GM23338 (cell line): ENCODE measurements around the gene CCDC12. TPM values are rescaled to one million over a fixed set of nuclear protein-coding genes. Genes with fewer than 3 reads are reported as not detected.

ENCODE experiments used
- ATAC-seq: fragments of 200-7000 bp; cut with Tn5 transposase; 3 replicates; pipeline ENCODE4 v1.9.1; 2020
- DNase-seq: peaks from one replicate; pipeline ENCODE4 v3.0.0-alpha.2; 2015; ENCODE audit warnings: low spot score
- H2AFZ ChIP-seq: fragments of 200-600 bp; sonication (generic); 2 replicates; pipeline ENCODE4 v1.8.0; 2016; ENCODE audit warnings: antibody characterized with exemption, mild to moderate bottlenecking, moderate library complexity
- H3F3A ChIP-seq: fragments of 200-600 bp; sonication (generic); replicated peaks from 2 replicates; pipeline ENCODE4 v1.8.0; 2017; ENCODE audit warnings: antibody characterized with exemption, mixed run types, low read depth
- H3K27ac ChIP-seq: fragments of 200-600 bp; sonication (generic); 2 replicates; pipeline ENCODE4 v1.6.1; 2016; ENCODE audit warnings: low read depth
- H3K27me3 ChIP-seq: fragments of 200-600 bp; sonication (generic); 2 replicates; pipeline ENCODE4 v1.8.0; 2016; ENCODE audit warnings: mild to moderate bottlenecking, mixed run types, moderate library complexity; ENCODE audit not compliant: insufficient read depth
- H3K36me3 ChIP-seq: fragments of 200-600 bp; sonication (generic); 2 replicates; pipeline ENCODE4 v1.8.0; 2016; ENCODE audit warnings: mild to moderate bottlenecking; ENCODE audit not compliant: insufficient read depth
- H3K4me1 ChIP-seq: fragments of 200-600 bp; sonication (generic); 2 replicates; pipeline ENCODE4 v1.8.0; 2016; ENCODE audit warnings: mild to moderate bottlenecking, moderate library complexity; ENCODE audit not compliant: insufficient read depth
- H3K4me2 ChIP-seq: fragments of 200-600 bp; sonication (generic); 2 replicates; pipeline ENCODE4 v1.7.1; 2017; ENCODE audit warnings: mixed run types
- H3K4me3 ChIP-seq: fragments of 200-600 bp; sonication (generic); 2 replicates; pipeline ENCODE4 v1.6.1; 2016; ENCODE audit warnings: mixed run types
- H3K79me2 ChIP-seq: fragments of 200-600 bp; sonication (generic); replicated peaks from 2 replicates; pipeline ENCODE4 v1.8.0; 2017; ENCODE audit warnings: mild to moderate bottlenecking; ENCODE audit not compliant: insufficient read depth
- H3K9me2 ChIP-seq: fragments of 200-600 bp; sonication (generic); 2 replicates; pipeline ENCODE4 v1.8.0; 2017; ENCODE audit not compliant: insufficient read depth
- H4K20me1 ChIP-seq: fragments of 200-600 bp; sonication (generic); replicated peaks from 2 replicates; pipeline ENCODE4 v1.8.0; 2017; ENCODE audit warnings: mild to moderate bottlenecking; ENCODE audit not compliant: insufficient read depth
- H3K27ac Mint-ChIP-seq: 2 replicates; pipeline ENCODE4 v1.8.0; 2020; ENCODE audit warnings: inconsistent platforms, mild to moderate bottlenecking, moderate library complexity, mixed read lengths
- H3K27me3 Mint-ChIP-seq: 3 replicates; pipeline ENCODE4 v1.8.0; 2022; ENCODE audit warnings: low read depth, mild to moderate bottlenecking, moderate library complexity, mixed read lengths, inconsistent platforms; ENCODE audit not compliant: insufficient read depth, poor library complexity
- H3K36me3 Mint-ChIP-seq: 3 replicates; pipeline ENCODE4 v1.8.0; 2021; ENCODE audit warnings: low read depth, mild to moderate bottlenecking, inconsistent platforms, moderate library complexity, mixed read lengths
- H3K4me1 Mint-ChIP-seq: 3 replicates; pipeline ENCODE4 v1.8.0; 2020; ENCODE audit warnings: mild to moderate bottlenecking, inconsistent platforms, mixed read lengths
- H3K4me3 Mint-ChIP-seq: 3 replicates; pipeline ENCODE4 v1.8.0; 2021; ENCODE audit warnings: moderate library complexity, mild to moderate bottlenecking, inconsistent platforms, mixed read lengths
- H3K9me3 Mint-ChIP-seq: 3 replicates; pipeline ENCODE4 v1.8.0; 2020; ENCODE audit warnings: moderate library complexity, mild to moderate bottlenecking, inconsistent platforms, mixed read lengths
- CREB1 ChIP-seq: fragments of 250-450 bp; sonication (Bioruptor Pico); IDR thresholded peaks from 2 replicates; pipeline ENCODE4 v1.5.0; 2020; ENCODE audit warnings: low read depth, mild to moderate bottlenecking, moderate library complexity
- EZH2 ChIP-seq: fragments of 200-600 bp; sonication (generic); IDR thresholded peaks from one replicate; pipeline ENCODE4 v1.8.0; 2017; ENCODE audit warnings: antibody characterized with exemption, mild to moderate bottlenecking, low read depth; ENCODE audit not compliant: unreplicated experiment
- EZH2phosphoT487 ChIP-seq: fragments of 200-600 bp; sonication (generic); IDR thresholded peaks from one replicate; pipeline ENCODE4 v1.8.1; 2018; ENCODE audit warnings: antibody characterized with exemption; ENCODE audit not compliant: unreplicated experiment
- JUNB ChIP-seq: IDR thresholded peaks from one replicate; pipeline ENCODE4 v1.6.1; 2016; ENCODE audit warnings: antibody characterized with exemption; ENCODE audit not compliant: unreplicated experiment
- NANOG ChIP-seq: IDR thresholded peaks from 2 replicates; pipeline ENCODE4 v1.6.1; 2016; ENCODE audit warnings: antibody characterized with exemption, borderline replicate concordance
- POLR2AphosphoS5 ChIP-seq: IDR thresholded peaks from 2 replicates; pipeline ENCODE4 v1.6.1; 2016; ENCODE audit warnings: antibody characterized with exemption, low read depth
- STAT1 ChIP-seq: IDR thresholded peaks from one replicate; pipeline ENCODE4 v1.6.1; 2016; ENCODE audit warnings: antibody characterized with exemption; ENCODE audit not compliant: unreplicated experiment
- ZNF114 ChIP-seq: fragments of 250-450 bp; sonication (Bioruptor Pico); IDR thresholded peaks from 2 replicates; pipeline ENCODE4 v1.5.0; 2020; ENCODE audit warnings: mild to moderate bottlenecking, moderate library complexity
- ZNF331 ChIP-seq: fragments of 250-450 bp; sonication (Bioruptor Pico); IDR thresholded peaks from 2 replicates; pipeline ENCODE4 v1.5.0; 2020; ENCODE audit warnings: low read depth, mild to moderate bottlenecking, moderate library complexity
- polyA plus RNA-seq: library from polyadenylated mRNA; unstranded; fragments of >200 nt; fragmentation: Nextera tagmentation; extraction: Ambion mirVana; gene quantifications from 2 replicates; pipeline ENCODE4 v1.2.1, GENCODE V29; 2016
- total RNA-seq: library from RNA; depleted of rRNA; stranded (reverse); fragments of >200 nt; shearing (Covaris generic); gene quantifications from 2 replicates; pipeline ENCODE4 v1.2.3, GENCODE V29; 2014
- TF ChIP-seq, protein P1 (sequence below): fragments of 250-450 bp; sonication (Bioruptor Pico); IDR thresholded peaks from 2 replicates; pipeline ENCODE4 v1.5.0; 2020; ENCODE audit warnings: mild to moderate bottlenecking, moderate library complexity
- TF ChIP-seq, protein P2 (sequence below), 2 experiments: fragments of 200-600 bp in 1 of 2; sonication (generic) in 1 of 2; conservative IDR thresholded peaks; 2 replicates each; pipeline versions ENCODE4 v1.5.1 to v1.6.1; 2016 to 2017; ENCODE audit warnings: antibody characterized with exemption in 2 of 2, low read depth in 2 of 2, mild to moderate bottlenecking in 2 of 2, moderate library complexity in 1 of 2
- TF ChIP-seq, protein P3 (sequence below): IDR thresholded peaks from one replicate; pipeline ENCODE4 v1.6.1; 2018; ENCODE audit warnings: antibody characterized with exemption; ENCODE audit not compliant: unreplicated experiment
- TF ChIP-seq, protein P4 (sequence below): IDR thresholded peaks from 2 replicates; pipeline ENCODE4 v1.6.1; 2016; ENCODE audit warnings: antibody characterized with exemption

Gene CCDC12
- total and polyA plus RNA-seq, 2 experiments from 2014 or later = 42.9 to 133 TPM

DNA sequence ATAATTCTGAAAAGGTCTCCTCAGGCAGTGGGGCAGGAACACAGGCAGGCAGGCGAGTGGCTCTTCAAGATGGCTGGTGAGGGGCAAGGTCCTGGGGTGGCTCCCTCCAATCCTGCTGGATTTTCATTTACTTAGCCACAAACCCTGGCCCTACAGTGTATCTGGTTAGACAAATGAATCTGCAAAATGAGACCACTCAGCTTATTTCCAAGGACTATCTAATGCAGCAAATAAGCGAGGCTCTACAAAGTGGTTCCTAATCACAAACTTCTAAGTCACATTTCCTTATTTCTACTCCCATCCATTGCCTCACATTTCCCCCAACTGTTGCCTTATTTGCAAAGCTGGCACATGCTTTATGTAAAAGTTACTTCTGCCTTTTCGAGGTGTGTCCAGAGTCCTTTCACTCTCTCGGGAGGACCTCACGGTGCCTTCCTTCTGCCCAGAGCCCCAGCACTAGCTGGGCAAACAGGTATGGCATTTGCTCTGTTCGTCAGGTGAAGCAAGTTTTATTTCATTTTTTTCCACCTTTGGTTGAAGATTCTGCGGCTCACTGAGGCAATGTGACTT lies 40.5 kb downstream of the CCDC12 start:
- Histone ChIP-seq H3K4me1 (peaks cover 12% of the 10 kb centered on the region; the same call in 1 of the 2 replicates), H2AFZ (no peak overlapping the region), H3F3A (0 out of 2 replicates have a peak, but pooled peaks cover 7% of the 10 kb centered on the region), H3K36me3 (no peaks in the 10 kb centered on the region; the same call in 1 of the 2 replicates), H3K4me2 (peak overlapping the region; percentile 20), H3K9me2 (no peaks in the 10 kb centered on the region), H3K27me3 (no peaks in the 10 kb centered on the region), H3K27ac (peak overlapping the region; percentile 75), H3K79me2 (peaks cover 67% of the 10 kb centered on the region), H3K4me3 (no peak overlapping the region), H4K20me1 (peaks cover 55% of the 10 kb centered on the region)
- Mint-ChIP-seq H3K27me3 (peaks cover 3% of the 10 kb centered on the region), H3K4me1 (peaks cover 41% of the 10 kb centered on the region), H3K36me3 (peaks cover 30% of the 10 kb centered on the region), H3K4me3 (no peak overlapping the region), H3K9me3 (no peaks in the 10 kb centered on the region), H3K27ac (peak overlapping the region; percentile 76)
- no peak for DNase-seq
- TF ChIP-seq, protein P1, sequence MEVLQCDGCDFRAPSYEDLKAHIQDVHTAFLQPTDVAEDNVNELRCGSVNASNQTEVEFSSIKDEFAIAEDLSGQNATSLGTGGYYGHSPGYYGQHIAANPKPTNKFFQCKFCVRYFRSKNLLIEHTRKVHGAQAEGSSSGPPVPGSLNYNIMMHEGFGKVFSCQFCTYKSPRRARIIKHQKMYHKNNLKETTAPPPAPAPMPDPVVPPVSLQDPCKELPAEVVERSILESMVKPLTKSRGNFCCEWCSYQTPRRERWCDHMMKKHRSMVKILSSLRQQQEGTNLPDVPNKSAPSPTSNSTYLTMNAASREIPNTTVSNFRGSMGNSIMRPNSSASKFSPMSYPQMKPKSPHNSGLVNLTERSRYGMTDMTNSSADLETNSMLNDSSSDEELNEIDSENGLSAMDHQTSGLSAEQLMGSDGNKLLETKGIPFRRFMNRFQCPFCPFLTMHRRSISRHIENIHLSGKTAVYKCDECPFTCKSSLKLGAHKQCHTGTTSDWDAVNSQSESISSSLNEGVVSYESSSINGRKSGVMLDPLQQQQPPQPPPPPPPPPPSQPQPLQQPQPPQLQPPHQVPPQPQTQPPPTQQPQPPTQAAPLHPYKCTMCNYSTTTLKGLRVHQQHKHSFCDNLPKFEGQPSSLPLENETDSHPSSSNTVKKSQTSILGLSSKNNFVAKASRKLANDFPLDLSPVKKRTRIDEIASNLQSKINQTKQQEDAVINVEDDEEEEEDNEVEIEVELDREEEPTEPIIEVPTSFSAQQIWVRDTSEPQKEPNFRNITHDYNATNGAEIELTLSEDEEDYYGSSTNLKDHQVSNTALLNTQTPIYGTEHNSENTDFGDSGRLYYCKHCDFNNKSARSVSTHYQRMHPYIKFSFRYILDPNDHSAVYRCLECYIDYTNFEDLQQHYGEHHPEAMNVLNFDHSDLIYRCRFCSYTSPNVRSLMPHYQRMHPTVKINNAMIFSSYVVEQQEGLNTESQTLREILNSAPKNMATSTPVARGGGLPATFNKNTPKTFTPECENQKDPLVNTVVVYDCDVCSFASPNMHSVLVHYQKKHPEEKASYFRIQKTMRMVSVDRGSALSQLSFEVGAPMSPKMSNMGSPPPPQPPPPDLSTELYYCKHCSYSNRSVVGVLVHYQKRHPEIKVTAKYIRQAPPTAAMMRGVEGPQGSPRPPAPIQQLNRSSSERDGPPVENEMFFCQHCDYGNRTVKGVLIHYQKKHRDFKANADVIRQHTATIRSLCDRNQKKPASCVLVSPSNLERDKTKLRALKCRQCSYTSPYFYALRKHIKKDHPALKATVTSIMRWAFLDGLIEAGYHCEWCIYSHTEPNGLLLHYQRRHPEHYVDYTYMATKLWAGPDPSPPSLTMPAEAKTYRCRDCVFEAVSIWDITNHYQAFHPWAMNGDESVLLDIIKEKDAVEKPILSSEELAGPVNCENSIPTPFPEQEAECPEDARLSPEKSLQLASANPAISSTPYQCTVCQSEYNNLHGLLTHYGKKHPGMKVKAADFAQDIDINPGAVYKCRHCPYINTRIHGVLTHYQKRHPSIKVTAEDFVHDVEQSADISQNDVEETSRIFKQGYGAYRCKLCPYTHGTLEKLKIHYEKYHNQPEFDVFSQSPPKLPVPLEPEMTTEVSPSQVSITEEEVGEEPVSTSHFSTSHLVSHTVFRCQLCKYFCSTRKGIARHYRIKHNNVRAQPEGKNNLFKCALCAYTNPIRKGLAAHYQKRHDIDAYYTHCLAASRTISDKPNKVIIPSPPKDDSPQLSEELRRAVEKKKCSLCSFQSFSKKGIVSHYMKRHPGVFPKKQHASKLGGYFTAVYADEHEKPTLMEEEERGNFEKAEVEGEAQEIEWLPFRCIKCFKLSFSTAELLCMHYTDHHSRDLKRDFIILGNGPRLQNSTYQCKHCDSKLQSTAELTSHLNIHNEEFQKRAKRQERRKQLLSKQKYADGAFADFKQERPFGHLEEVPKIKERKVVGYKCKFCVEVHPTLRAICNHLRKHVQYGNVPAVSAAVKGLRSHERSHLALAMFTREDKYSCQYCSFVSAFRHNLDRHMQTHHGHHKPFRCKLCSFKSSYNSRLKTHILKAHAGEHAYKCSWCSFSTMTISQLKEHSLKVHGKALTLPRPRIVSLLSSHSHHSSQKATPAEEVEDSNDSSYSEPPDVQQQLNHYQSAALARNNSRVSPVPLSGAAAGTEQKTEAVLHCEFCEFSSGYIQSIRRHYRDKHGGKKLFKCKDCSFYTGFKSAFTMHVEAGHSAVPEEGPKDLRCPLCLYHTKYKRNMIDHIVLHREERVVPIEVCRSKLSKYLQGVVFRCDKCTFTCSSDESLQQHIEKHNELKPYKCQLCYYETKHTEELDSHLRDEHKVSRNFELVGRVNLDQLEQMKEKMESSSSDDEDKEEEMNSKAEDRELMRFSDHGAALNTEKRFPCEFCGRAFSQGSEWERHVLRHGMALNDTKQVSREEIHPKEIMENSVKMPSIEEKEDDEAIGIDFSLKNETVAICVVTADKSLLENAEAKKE (CRISPR knock-in tag) = no peak
- TF ChIP-seq STAT1 = no peak
- TF ChIP-seq EZH2 = no peak
- no peak for TF ChIP-seq NANOG
- TF ChIP-seq EZH2phosphoT487 = no peak
- TF ChIP-seq JUNB = no peak
- TF ChIP-seq, protein P2, sequence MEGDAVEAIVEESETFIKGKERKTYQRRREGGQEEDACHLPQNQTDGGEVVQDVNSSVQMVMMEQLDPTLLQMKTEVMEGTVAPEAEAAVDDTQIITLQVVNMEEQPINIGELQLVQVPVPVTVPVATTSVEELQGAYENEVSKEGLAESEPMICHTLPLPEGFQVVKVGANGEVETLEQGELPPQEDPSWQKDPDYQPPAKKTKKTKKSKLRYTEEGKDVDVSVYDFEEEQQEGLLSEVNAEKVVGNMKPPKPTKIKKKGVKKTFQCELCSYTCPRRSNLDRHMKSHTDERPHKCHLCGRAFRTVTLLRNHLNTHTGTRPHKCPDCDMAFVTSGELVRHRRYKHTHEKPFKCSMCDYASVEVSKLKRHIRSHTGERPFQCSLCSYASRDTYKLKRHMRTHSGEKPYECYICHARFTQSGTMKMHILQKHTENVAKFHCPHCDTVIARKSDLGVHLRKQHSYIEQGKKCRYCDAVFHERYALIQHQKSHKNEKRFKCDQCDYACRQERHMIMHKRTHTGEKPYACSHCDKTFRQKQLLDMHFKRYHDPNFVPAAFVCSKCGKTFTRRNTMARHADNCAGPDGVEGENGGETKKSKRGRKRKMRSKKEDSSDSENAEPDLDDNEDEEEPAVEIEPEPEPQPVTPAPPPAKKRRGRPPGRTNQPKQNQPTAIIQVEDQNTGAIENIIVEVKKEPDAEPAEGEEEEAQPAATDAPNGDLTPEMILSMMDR (conservative IDR thresholded peaks at IDR 0.05; ENCODE audit: low read depth in 2 of 2) = no peak
- TF ChIP-seq ZNF114 (CRISPR knock-in tag) = no peak
- TF ChIP-seq ZNF331 (CRISPR knock-in tag) = no peak
- TF ChIP-seq, protein P3, sequence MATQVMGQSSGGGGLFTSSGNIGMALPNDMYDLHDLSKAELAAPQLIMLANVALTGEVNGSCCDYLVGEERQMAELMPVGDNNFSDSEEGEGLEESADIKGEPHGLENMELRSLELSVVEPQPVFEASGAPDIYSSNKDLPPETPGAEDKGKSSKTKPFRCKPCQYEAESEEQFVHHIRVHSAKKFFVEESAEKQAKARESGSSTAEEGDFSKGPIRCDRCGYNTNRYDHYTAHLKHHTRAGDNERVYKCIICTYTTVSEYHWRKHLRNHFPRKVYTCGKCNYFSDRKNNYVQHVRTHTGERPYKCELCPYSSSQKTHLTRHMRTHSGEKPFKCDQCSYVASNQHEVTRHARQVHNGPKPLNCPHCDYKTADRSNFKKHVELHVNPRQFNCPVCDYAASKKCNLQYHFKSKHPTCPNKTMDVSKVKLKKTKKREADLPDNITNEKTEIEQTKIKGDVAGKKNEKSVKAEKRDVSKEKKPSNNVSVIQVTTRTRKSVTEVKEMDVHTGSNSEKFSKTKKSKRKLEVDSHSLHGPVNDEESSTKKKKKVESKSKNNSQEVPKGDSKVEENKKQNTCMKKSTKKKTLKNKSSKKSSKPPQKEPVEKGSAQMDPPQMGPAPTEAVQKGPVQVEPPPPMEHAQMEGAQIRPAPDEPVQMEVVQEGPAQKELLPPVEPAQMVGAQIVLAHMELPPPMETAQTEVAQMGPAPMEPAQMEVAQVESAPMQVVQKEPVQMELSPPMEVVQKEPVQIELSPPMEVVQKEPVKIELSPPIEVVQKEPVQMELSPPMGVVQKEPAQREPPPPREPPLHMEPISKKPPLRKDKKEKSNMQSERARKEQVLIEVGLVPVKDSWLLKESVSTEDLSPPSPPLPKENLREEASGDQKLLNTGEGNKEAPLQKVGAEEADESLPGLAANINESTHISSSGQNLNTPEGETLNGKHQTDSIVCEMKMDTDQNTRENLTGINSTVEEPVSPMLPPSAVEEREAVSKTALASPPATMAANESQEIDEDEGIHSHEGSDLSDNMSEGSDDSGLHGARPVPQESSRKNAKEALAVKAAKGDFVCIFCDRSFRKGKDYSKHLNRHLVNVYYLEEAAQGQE = no peak
- TF ChIP-seq POLR2AphosphoS5 = no peak
- TF ChIP-seq, protein P4, sequence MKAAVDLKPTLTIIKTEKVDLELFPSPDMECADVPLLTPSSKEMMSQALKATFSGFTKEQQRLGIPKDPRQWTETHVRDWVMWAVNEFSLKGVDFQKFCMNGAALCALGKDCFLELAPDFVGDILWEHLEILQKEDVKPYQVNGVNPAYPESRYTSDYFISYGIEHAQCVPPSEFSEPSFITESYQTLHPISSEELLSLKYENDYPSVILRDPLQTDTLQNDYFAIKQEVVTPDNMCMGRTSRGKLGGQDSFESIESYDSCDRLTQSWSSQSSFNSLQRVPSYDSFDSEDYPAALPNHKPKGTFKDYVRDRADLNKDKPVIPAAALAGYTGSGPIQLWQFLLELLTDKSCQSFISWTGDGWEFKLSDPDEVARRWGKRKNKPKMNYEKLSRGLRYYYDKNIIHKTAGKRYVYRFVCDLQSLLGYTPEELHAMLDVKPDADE = no peak
- no peak for TF ChIP-seq CREB1 (CRISPR knock-in tag)
- no peak for ATAC-seq
